IMR-90 (cell line): Measurements from ENCODE around the gene OLIG3.

ENCODE experiments used
- CTCF ChIP-seq: conservative IDR thresholded peaks from 2 replicates; pipeline ENCODE4 v1.5.1; 2012; ENCODE audit warnings: mild to moderate bottlenecking, low read depth, low read length, improper control_type of control experiment
- MAFK ChIP-seq: IDR thresholded peaks from 2 replicates; pipeline ENCODE4 v1.6.1; 2012; ENCODE audit warnings: low read depth, low read length, improper control_type of control experiment
- POLR2A ChIP-seq: IDR thresholded peaks from 2 replicates; pipeline ENCODE4 v1.6.1; 2012; ENCODE audit warnings: mild to moderate bottlenecking, low read depth, low read length
- SMC3 ChIP-seq: fragments of 150-350 bp; IDR thresholded peaks from 2 replicates; pipeline ENCODE4 v1.6.1; 2016; ENCODE audit warnings: low read depth, mild to moderate bottlenecking, antibody characterized with exemption, low read length, moderate library complexity

DNA sequence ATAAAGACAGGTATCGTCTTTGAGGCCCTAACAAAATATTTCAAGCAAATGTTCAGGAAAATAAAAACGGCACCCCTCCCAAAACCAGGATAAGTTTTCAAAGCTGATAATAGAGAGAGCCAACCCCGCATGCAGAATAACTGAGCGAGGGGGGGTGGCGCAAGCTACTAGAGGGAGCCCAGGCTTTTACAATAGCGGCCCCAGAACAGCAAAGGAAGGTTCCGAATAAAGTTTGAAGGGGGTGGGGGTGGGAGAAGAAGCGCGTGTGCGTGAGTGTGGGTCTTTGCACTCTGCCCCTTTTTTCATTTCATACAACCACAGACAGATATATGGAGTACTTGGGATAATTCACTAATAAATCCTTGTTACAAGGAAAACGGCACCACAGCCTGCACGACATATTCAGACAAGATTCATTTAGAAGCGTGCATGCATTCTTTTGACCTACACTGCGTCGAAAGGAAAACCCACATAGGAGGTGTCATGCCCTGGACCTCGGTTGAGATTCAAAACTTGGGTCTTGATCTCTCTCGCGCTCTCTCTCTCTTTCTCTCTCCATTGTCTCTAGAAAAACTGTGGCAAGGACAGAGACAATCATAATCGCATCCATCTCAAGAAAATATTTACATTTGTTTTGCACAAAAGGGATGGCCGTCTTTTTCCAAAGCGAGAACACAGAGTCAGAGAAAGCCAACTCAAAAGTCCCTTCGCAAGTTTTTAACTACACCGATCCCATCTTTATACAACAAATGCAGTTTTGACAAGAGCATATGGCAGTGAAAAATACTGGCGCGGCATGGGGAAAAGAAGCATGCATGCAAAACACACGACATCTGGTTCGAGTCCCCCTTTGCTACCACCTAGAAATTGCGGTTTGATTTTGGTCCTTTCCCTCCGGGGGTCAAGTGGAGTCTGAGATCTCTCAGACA lies 1.6 kb downstream of the OLIG3 start:
- TF ChIP-seq POLR2A = no peak
- no peak for TF ChIP-seq SMC3
- TF ChIP-seq CTCF = no peak
- no peak for TF ChIP-seq MAFK
